Endodermal cell (in vitro differentiated cells): ENCODE results near the gene TOP2B. TPM values are rescaled to one million over a fixed set of nuclear protein-coding genes. Genes with fewer than 3 reads are reported as not detected.
A peak's percentile ranks its signal among the peaks of the same experiment; 100 is the strongest.

Experiments used
- DNase-seq: peaks from one replicate; pipeline ENCODE4 v3.0.0-alpha.2; 2017
- H3K27ac ChIP-seq: 2 replicates; pipeline ENCODE4 v1.5.1; 2013; ENCODE audit warnings: mild to moderate bottlenecking, low read depth, low read length, moderate library complexity
- H3K27me3 ChIP-seq: 2 replicates; pipeline ENCODE4 v1.6.1; 2013; ENCODE audit warnings: mild to moderate bottlenecking, low read length, moderate library complexity; ENCODE audit not compliant: insufficient read depth, control insufficient read depth, poor library complexity, severe bottlenecking
- H3K36me3 ChIP-seq: 2 replicates; pipeline ENCODE4 v1.7.0; 2013; ENCODE audit warnings: mild to moderate bottlenecking, low read length, moderate library complexity; ENCODE audit not compliant: control insufficient read depth, insufficient read depth
- H3K4me1 ChIP-seq: one replicate; pipeline ENCODE4 v1.7.0; 2013; ENCODE audit warnings: low read length; ENCODE audit not compliant: control insufficient read depth, insufficient read depth
- H3K4me3 ChIP-seq: 2 replicates; pipeline ENCODE4 v1.5.1; 2013; ENCODE audit warnings: mild to moderate bottlenecking, low read length, moderate library complexity
- H3K9ac ChIP-seq: 2 replicates; pipeline ENCODE4 v1.6.1; 2013; ENCODE audit warnings: mild to moderate bottlenecking, low read length, moderate library complexity; ENCODE audit not compliant: poor library complexity, severe bottlenecking; ENCODE audit errors: extremely low read depth
- H3K9me3 ChIP-seq: 2 replicates; pipeline ENCODE4 v1.6.1; 2013; ENCODE audit warnings: mild to moderate bottlenecking, low read length, moderate library complexity; ENCODE audit not compliant: control insufficient read depth
- H3K27ac Mint-ChIP-seq: 2 replicates; pipeline ENCODE4 v1.8.0; 2020; ENCODE audit warnings: mixed read lengths
- H3K27me3 Mint-ChIP-seq: 2 replicates; pipeline ENCODE4 v1.8.0; 2021; ENCODE audit warnings: mild to moderate bottlenecking, mixed read lengths; ENCODE audit not compliant: insufficient read depth
- H3K36me3 Mint-ChIP-seq: 2 replicates; pipeline ENCODE4 v1.8.0; 2020; ENCODE audit warnings: low read depth, mixed read lengths
- H3K4me1 Mint-ChIP-seq: 2 replicates; pipeline ENCODE4 v1.8.0; 2020; ENCODE audit warnings: mixed read lengths
- H3K4me3 Mint-ChIP-seq: 2 replicates; pipeline ENCODE4 v1.8.0; 2020; ENCODE audit warnings: mild to moderate bottlenecking, moderate library complexity, mixed read lengths
- H3K9me3 Mint-ChIP-seq: 2 replicates; pipeline ENCODE4 v1.8.0; 2020; ENCODE audit warnings: mild to moderate bottlenecking, mixed read lengths
- CTCF ChIP-seq: fragments of 200-600 bp; sonication (generic); conservative IDR thresholded peaks from 2 replicates; pipeline ENCODE4 v1.5.0; 2021; ENCODE audit warnings: antibody characterized with exemption, mild to moderate bottlenecking
- WGBS, 2 experiments: methylation state at CpG; one replicate each; pipeline versions ENCODE4 v1.1.5 to v1.1.7; 2013; ENCODE audit warnings: missing lambda C conversion rate in 2 of 2, mixed read lengths in 1 of 2; ENCODE audit not compliant: insufficient coverage in 1 of 2, insufficient read length in 1 of 2; 5-methylcytosine and 5-hydroxymethylcytosine counted together
- total RNA-seq, 2 donors: library from RNA; stranded (reverse); fragmentation: NEBNext Ultra II Directional in 1 of 2; extraction: Animal tissue kit (Norgen Biotek cat#: 25700) in 1 of 2; gene quantifications; 2 replicates in 1 of 2; 3 replicates in 1 of 2; pipeline ENCODE4 v1.2.1, GENCODE V29; 2021

The TOP2B gene
- total RNA-seq, 2 donors from 2014 or later = 182 to 209 TPM

GRCh38 chr3:25658836-25659235 lies 5.9 kb downstream of the TOP2B start:
- Histone ChIP-seq H3K36me3 (no peaks in the 10 kb centered on the region), H3K4me3 (no peak overlapping the region), H3K9me3 (no peaks in the 10 kb centered on the region), H3K27ac (no peak overlapping the region), H3K27me3 (no peaks in the 10 kb centered on the region), H3K4me1 (peaks cover 3% of the 10 kb centered on the region), H3K9ac (no peak overlapping the region)
- TF ChIP-seq CTCF = no peak
- Mint-ChIP-seq H3K27ac (peak overlapping the region; percentile 16), H3K9me3 (no peaks in the 10 kb centered on the region), H3K4me1 (peaks cover 35% of the 10 kb centered on the region), H3K36me3 (peaks cover 3% of the 10 kb centered on the region), H3K27me3 (no peaks in the 10 kb centered on the region), H3K4me3 (no peak overlapping the region)
- no peak for DNase-seq
- 92% methylated on average over 1 of the region's 1 CpG; no CpG with 5 or more reads in 1 of the 2 experiments for WGBS, 2 experiments

- Mint-ChIP-seq H3K27ac (no peak overlapping the region), H3K36me3 (peaks cover 5% of the 10 kb centered on the region), H3K9me3 (no peaks in the 10 kb centered on the region), H3K4me3 (no peak overlapping the region), H3K27me3 (no peaks in the 10 kb centered on the region), H3K4me1 (peaks cover 44% of the 10 kb centered on the region)
- no peak for DNase-seq
- no peaks in the 10 kb centered on the region for H3K36me3 ChIP-seq
- H3K27ac ChIP-seq = no peak overlapping the region
- H3K4me1 ChIP-seq = peaks cover 3% of the 10 kb centered on the region
- H3K9me3 ChIP-seq = no peaks in the 10 kb centered on the region
- H3K4me3 ChIP-seq = no peak overlapping the region
- H3K27me3 ChIP-seq = no peaks in the 10 kb centered on the region
- H3K9ac ChIP-seq = no peak overlapping the region
- no peak for TF ChIP-seq CTCF
These were observed 7.4 kb downstream of the TOP2B start for GRCh38 chr3:25657293-25657692.

GRCh38 chr3:25655659-25656058 lies 9.0 kb downstream of the TOP2B start:
- Mint-ChIP-seq H3K36me3 (peaks cover 13% of the 10 kb centered on the region), H3K4me3 (no peak overlapping the region)
- 91 to 100% methylated on average over 1 of the region's 2 CpGs for WGBS, 2 experiments

More at GRCh38 chr3:25655659-25656058, 9.0 kb downstream of the TOP2B start:
- H3K27me3 Mint-ChIP-seq = no peaks in the 10 kb centered on the region
- Histone ChIP-seq H3K36me3 (peaks cover 3% of the 10 kb centered on the region), H3K9me3 (peaks cover 9% of the 10 kb centered on the region), H3K4me1 (peaks cover 3% of the 10 kb centered on the region), H3K9ac (no peak overlapping the region), H3K27ac (no peak overlapping the region), H3K4me3 (no peak overlapping the region), H3K27me3 (no peaks in the 10 kb centered on the region)
- TF ChIP-seq CTCF = no peak
- no peak overlapping the region for H3K27ac Mint-ChIP-seq
- peaks cover 42% of the 10 kb centered on the region for H3K4me1 Mint-ChIP-seq
- DNase-seq = no peak
- peaks cover under 1% of the 10 kb centered on the region for H3K9me3 Mint-ChIP-seq
